A549 (cell line): ENCODE measurements around the gene P4HB. TPM values are rescaled to one million over a fixed set of nuclear protein-coding genes. Genes with fewer than 3 reads are reported as not detected.

Experiments used
- ATAC-seq, 2 experiments: fragments of 200-7000 bp in 1 of 2; fragments of >200 bp in 1 of 2; cut with Nextera tagmentation in 1 of 2; cut with Tn5 transposase in 1 of 2; 3 replicates each; pipeline versions ENCODE4 v1.8.0 to v1.9.1; 2018 to 2020; ENCODE audit warnings: mild to moderate bottlenecking in 1 of 2, moderate library complexity in 1 of 2
- CTCF ChIA-PET: fragments of 300-600 bp; sonication (Branson Sonifier 250); formaldehyde crosslinking; extraction: SDS; loops from one replicate; lab custom pipeline; 2021; ENCODE audit warnings: antibody characterized with exemption, inconsistent platforms; lab: Yijun Ruan, JAX
- POLR2A ChIA-PET: fragments of 350-600 bp; formaldehyde crosslinking; extraction: SDS; loops from one replicate; lab custom pipeline; 2021; ENCODE audit warnings: antibody characterized with exemption, inconsistent platforms; lab: Yijun Ruan, JAX
- DNase-seq, 2 experiments: peaks; one replicate each; pipeline versions ENCODE4 v3.0.0 to v3.0.0-alpha.2; 2011 to 2016; ENCODE audit warnings: low read depth in 1 of 2, low spot score in 1 of 2
- FAIRE-seq: peaks from 2 replicates; lab custom pipeline; 2011; peaks lifted over from hg19 to GRCh38; lab: Jason Lieb, UNC
- H3K27ac ChIP-seq, 2 experiments: fragments of >200 bp; sonication (Bioruptor Twin); formaldehyde crosslinking; 3 replicates each; pipeline ENCODE4 v1.5.1; 2016 to 2017
- H3K4me1 ChIP-seq: fragments of >200 bp; sonication (Bioruptor Twin); formaldehyde crosslinking; 3 replicates; pipeline ENCODE4 v1.6.1; 2016
- H3K4me2 ChIP-seq: fragments of >200 bp; sonication (Bioruptor Twin); formaldehyde crosslinking; 3 replicates; pipeline ENCODE4 v1.6.1; 2016
- H3K4me3 ChIP-seq: fragments of >200 bp; sonication (Bioruptor Twin); formaldehyde crosslinking; 3 replicates; pipeline ENCODE4 v1.5.1; 2016
- H3K9me3 ChIP-seq: fragments of >200 bp; sonication (Bioruptor Twin); formaldehyde crosslinking; 3 replicates; pipeline ENCODE4 v1.6.1; 2016
- CBX2 ChIP-seq: fragments of 200-600 bp; sonication (generic); IDR thresholded peaks from 2 replicates; pipeline ENCODE4 v1.6.1; 2016; ENCODE audit warnings: low read depth, mild to moderate bottlenecking, borderline replicate concordance
- CBX8 ChIP-seq: fragments of 200-600 bp; sonication (generic); IDR thresholded peaks from 2 replicates; pipeline ENCODE4 v1.6.1; 2016
- CHD2 ChIP-seq: fragments of 150-350 bp; IDR thresholded peaks from 2 replicates; pipeline ENCODE4 v1.6.1; 2014; ENCODE audit warnings: low read length; ENCODE audit not compliant: partially characterized antibody
- CTCF ChIP-seq: fragments of >200 bp; sonication (Bioruptor Twin); formaldehyde crosslinking; IDR thresholded peaks from 3 replicates; pipeline ENCODE4 v1.5.1; 2016
- EP300 ChIP-seq, 2 experiments: fragments of >200 bp; sonication (Bioruptor Twin); formaldehyde crosslinking; IDR thresholded peaks; 2 replicates in 1 of 2; 3 replicates in 1 of 2; pipeline ENCODE4 v1.6.1; 2016 to 2017
- FOXS1 ChIP-seq: fragments of 250-450 bp; sonication (Bioruptor Pico); IDR thresholded peaks from 2 replicates; pipeline ENCODE4 v1.5.0; 2020; ENCODE audit warnings: mild to moderate bottlenecking, moderate library complexity
- HMGXB4 ChIP-seq: fragments of 250-450 bp; sonication (Bioruptor Pico); IDR thresholded peaks from 2 replicates; pipeline ENCODE4 v1.5.0; 2021; ENCODE audit warnings: mild to moderate bottlenecking, moderate library complexity, borderline replicate concordance
- MYC ChIP-seq: IDR thresholded peaks from 2 replicates; pipeline ENCODE4 v1.6.1; 2012; ENCODE audit warnings: mild to moderate bottlenecking, inconsistent platforms, low read length, improper control_type of control experiment, borderline replicate concordance
- NPAS2 ChIP-seq: fragments of 250-450 bp; sonication (Bioruptor Pico); IDR thresholded peaks from 2 replicates; pipeline ENCODE4 v1.8.0; 2022; ENCODE audit warnings: mild to moderate bottlenecking, moderate library complexity, borderline replicate concordance
- NR3C1 ChIP-seq: fragments of >200 bp; sonication (Bioruptor Twin); formaldehyde crosslinking; IDR thresholded peaks from 3 replicates; pipeline ENCODE4 v1.6.1; 2017
- PBX3 ChIP-seq: IDR thresholded peaks from 2 replicates; pipeline ENCODE4 v1.6.1; 2012
- POLR2A ChIP-seq: IDR thresholded peaks from 2 replicates; pipeline ENCODE4 v1.6.1; 2012; ENCODE audit warnings: mild to moderate bottlenecking, low read length
- REST ChIP-seq: fragments of 200-600 bp; sonication (generic); IDR thresholded peaks from 2 replicates; pipeline ENCODE4 v1.6.1; 2016; ENCODE audit warnings: antibody characterized with exemption, mild to moderate bottlenecking, moderate library complexity
- RFX5 ChIP-seq: fragments of 450-650 bp; IDR thresholded peaks from 2 replicates; pipeline ENCODE4 v1.7.1; 2014; ENCODE audit warnings: antibody characterized with exemption, mild to moderate bottlenecking, moderate library complexity
- RNF2 ChIP-seq: fragments of 200-600 bp; sonication (generic); IDR thresholded peaks from 2 replicates; pipeline ENCODE4 v1.6.1; 2016; ENCODE audit warnings: low read depth, mild to moderate bottlenecking, antibody characterized with exemption, moderate library complexity, borderline replicate concordance
- USF2 ChIP-seq: fragments of 450-650 bp; IDR thresholded peaks from 2 replicates; pipeline ENCODE4 v1.6.1; 2014; ENCODE audit warnings: antibody characterized with exemption
- ZNF302 ChIP-seq: fragments of 250-450 bp; sonication (Bioruptor Pico); IDR thresholded peaks from 2 replicates; pipeline ENCODE4 v1.9.0; 2021; ENCODE audit warnings: inconsistent platforms, mild to moderate bottlenecking, moderate library complexity
- ZSCAN20 ChIP-seq: fragments of 250-450 bp; sonication (Bioruptor Pico); IDR thresholded peaks from 2 replicates; pipeline ENCODE4 v1.8.0; 2022; ENCODE audit warnings: mild to moderate bottlenecking, moderate library complexity
- whole genome bisulfite sequencing: methylation state at CpG from one replicate; pipeline ENCODE4 v1.1.6; 2017; ENCODE audit errors: missing lambda C conversion rate; 5-methylcytosine and 5-hydroxymethylcytosine counted together
- polyA plus RNA-seq, 4 experiments: library from polyadenylated mRNA; depleted of rRNA in 3 of 4; stranded (reverse); fragments of >200 nt; fragmentation: RNase III in 1 of 4; extraction: RNeasy Plus Mini Kit Qiagen cat#74134 plus additional on column Dnase treatment in 1 of 4; gene quantifications; 2 replicates in 3 of 4; 3 replicates in 1 of 4; pipeline ENCODE4 v1.2.3, GENCODE V29; 2011 to 2017

The P4HB gene
- polyA plus RNA-seq, 2 of the 4 experiments (the other 2 are of a cell fraction) = 102 to 622 TPM

GRCh38 chr17:81805707-81806460 lies 54.5 kb downstream of the P4HB start:
- ChIA-PET CTCF (interaction anchor here (0.9 to 4.7 kb wide), 7 partner anchors 12 to 102 kb away, joined by 3 to 25 read pairs (median 3); no protein-coding TSS in a partner anchor), POLR2A (interaction anchor here (1.1 kb wide), 1 partner anchor 27 kb away, joined by 3 read pairs; the partner anchor contains the start of gene MCRIP1)
- Histone ChIP-seq H3K4me2 (peak overlapping the region; percentile 97), H3K4me1 (peaks cover 36% of the 10 kb centered on the region), H3K4me3 (peak overlapping the region; percentile 42; the same call in 1 of the 3 replicates), H3K27ac (no peak overlapping the region), H3K9me3 (no peaks in the 10 kb centered on the region)
- ATAC-seq (peak in 1 of 2 experiments; percentile 7; a peak in 4 of 6 replicates), DNase-seq (no peak), FAIRE-seq (no peak)
- 20% methylated on average over 15 of the region's 18 CpGs for WGBS
- TF ChIP-seq ZNF302 = no peak
- TF ChIP-seq EP300 (IDR thresholded peaks at IDR 0.05) = no peak
- TF ChIP-seq RFX5 = no peak
- TF ChIP-seq ZSCAN20 (CRISPR knock-in tag) = no peak
- TF ChIP-seq HMGXB4 (CRISPR knock-in tag) = no peak
- no peak for TF ChIP-seq CBX2
- no peak for TF ChIP-seq PBX3
- TF ChIP-seq CHD2 = no peak
- TF ChIP-seq REST = no peak
- TF ChIP-seq POLR2A = no peak

GRCh38 chr17:81804559-81805399 lies 55.6 kb downstream of the P4HB start:
- POLR2A ChIA-PET = interaction anchor here (1.1 kb wide), 1 partner anchor 28 kb away, joined by 3 read pairs; the partner anchor contains the start of gene MCRIP1
- DNase-seq = peak in 1 of 2 experiments; percentile 63
- Histone ChIP-seq H3K4me2 (peak overlapping the region; percentile 97), H3K4me1 (peaks cover 36% of the 10 kb centered on the region), H3K4me3 (peak overlapping the region; percentile 42), H3K27ac (peak overlapping the region in 1 of 2 experiments; percentile 70; a peak in 4 of 6 replicates), H3K9me3 (no peaks in the 10 kb centered on the region)
- ATAC-seq = peak; percentile 15 to 54; a peak in 5 of 6 replicates
- FAIRE-seq = no peak
- no peak for TF ChIP-seq MYC
- no peak for TF ChIP-seq NPAS2 (CRISPR knock-in tag)
- TF ChIP-seq USF2 = peak; percentile 78
- no peak for TF ChIP-seq RFX5
- no peak for TF ChIP-seq CTCF
- no peak for TF ChIP-seq NR3C1
- 0 out of 2 replicates have a peak, but pooled peaks have one; percentile 50 for TF ChIP-seq RNF2
- TF ChIP-seq CBX8 = no peak
- TF ChIP-seq FOXS1 (CRISPR knock-in tag) = no peak
- 1% methylated on average over 12 of the region's 65 CpGs for WGBS
- CTCF ChIA-PET = interaction anchor here (0.9 to 4.7 kb wide), 5 partner anchors 13 to 91 kb away, joined by 3 to 25 read pairs (median 3); no protein-coding TSS in a partner anchor
